NCI-H82 treated with DMSO at 0.1 percent for 48 hours (cell line): ENCODE measurements around the gene CARNS1.

ENCODE experiments used
- DNase-seq: peaks from one replicate; lab custom pipeline; 2025; ENCODE audit not compliant: unreplicated experiment; lab: John Stamatoyannopoulos, UW

The CARNS1 gene

DNA sequence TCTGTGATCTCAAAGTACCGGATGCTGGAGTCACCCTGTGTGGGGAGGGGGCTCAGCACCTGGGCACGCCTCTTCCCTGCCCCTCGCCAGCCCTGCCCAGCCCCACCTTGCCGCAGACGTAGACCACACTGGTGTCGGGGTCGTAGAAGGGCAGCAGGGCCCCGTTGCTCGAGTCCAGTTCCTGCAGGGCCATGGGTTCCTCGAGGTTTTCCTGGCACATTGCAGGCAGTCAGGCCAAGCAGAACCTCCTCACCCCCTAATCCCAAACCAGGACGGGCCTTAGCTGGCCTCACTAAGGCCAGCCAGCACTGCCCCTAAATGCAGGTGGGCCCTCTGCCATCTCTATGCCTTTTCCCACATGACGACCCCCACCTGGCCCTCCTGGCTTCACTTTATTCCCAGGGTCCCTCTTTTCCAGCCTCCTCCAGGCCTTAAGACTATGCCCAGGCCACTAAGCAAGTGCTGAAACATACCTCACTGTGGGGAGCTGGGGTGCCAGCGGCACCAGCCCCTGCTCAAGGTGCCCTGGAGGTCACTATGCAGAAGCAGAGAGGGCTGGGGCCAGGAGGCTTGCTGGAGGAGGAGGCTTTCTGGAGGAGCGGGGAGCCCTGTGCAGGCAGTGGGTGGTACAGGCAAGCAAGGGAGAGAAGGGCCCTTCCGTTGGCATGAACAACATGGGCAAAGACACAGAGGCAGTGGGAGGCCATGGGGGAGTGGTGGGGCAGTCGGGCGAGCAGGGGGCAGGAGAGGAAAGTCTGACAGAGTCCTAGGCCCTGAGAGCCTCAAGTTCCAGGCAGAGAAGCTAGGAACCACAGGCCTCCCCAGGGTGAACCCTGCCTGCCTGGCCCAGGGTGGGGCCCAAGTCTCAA, 25.0 kb downstream of the CARNS1 start:
- DNase-seq = no peak

DNA sequence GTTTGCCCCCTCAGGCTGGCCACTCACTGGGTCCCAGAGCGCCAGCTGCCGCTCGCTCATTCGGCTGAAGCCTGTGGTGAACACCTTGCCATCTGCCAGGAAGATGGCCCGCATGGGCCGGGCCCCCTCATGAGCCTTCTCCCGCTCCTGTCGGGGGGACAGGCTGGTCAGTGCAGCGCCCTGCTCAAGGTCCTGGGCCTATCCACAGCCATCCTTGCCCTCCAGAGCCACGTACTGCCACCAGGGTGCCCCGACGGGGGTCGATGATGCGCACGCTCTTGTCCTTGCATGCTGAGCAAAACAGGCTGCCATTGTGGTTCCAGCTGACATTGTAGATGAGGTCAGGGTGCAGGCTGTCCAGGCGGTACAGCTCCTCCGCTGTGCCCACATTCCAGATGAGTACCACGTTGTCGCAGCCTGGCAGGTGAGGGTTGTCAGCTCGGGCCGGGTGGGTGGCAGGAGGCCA, 25.7 kb downstream of the CARNS1 start:
- no peak for DNase-seq

DNA sequence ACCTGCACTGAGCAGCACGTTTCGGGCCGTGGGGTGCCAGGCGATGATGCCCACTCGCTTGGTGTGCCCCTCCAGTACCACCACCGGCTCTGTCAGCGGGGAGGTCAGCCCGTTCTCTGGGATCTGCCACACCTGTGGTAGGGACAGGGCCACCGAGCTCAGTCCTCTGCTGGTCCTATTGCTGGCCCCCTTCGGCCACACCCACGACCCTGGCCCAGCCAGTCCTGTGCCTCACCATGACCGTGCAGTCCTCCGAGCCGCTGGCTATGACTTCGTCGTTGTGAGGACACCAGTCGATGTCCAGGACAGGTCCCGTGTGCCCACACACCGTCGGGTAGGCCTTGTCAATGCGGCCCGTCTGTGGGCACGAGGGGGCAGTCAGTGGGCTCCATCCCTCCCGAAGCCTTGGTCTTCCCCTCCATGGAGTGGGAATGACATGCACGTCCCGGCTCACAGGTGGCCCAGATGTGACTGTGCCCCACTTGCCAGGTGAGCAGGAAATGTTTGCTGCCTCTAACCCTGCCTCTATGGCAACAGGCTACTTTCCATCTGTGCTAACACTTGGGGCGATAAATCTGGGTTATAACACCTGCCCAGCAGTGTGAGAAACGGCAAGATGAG, 26.4 kb downstream of the CARNS1 start:
- no peak for DNase-seq

DNA sequence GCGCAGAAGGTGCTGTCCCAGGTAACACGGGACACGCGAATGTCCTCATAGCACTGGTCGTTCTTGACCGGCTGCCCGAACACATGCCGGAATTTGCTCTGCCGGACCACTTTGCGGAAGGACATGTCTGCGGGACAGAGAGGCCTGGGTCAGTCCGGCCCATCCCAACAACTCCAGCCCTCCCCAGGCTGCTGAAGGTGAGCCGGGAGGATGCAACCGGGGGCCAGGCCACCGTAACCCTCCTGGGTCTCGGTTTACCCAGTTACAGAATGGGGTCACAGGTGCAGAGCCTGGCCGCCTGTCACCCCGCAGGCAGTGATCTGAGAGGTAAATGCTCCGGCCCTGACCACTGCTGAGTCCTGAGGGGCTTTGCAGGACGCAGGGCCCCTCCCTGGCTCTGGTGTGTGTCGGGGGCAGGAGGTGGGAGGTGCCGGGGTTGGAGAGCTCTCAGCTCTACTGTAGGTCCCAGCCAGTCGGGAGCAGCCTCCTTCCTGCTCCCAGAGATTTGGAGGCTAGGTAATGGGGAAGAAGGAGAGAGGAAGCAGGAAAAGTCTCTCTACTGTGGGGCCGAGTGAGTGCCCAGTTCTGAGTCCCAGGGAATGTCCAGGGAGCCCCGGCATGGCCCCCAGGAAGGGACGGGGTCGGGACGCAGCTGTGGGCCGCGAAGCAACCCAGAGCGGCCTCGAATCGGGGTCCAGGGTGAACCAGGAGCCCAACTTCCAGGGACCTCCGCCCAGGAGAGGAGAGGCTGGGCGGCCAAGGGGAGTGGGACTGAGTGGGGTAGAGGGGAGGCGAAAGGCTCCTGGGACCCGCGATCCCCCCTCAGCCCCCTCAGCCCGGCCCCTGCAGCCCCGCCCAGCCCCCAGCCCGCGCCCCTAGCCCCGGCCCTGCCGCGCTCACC, 27.3 kb downstream of the CARNS1 start:
- DNase-seq = no peak

DNA sequence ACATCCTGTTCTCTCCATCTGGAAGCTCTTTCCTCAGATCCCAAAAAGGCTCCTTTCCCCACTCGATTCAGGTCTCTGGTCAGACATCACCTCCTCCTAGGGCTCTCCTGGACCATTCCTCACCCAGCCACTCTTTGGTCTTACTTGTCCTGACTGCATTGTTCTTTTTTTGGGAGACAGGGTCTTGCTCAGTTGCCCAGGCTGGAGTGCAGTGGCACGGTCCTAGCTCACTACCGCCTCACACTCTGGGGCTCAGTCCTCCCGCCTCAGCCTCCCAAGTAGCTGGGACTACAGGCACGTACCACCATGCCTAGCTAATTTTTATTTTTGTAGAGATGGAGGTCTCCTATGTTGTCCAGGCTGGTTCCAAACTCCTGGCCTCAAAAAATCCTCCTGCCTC, 30.0 kb downstream of the CARNS1 start:
- DNase-seq = no peak

DNA sequence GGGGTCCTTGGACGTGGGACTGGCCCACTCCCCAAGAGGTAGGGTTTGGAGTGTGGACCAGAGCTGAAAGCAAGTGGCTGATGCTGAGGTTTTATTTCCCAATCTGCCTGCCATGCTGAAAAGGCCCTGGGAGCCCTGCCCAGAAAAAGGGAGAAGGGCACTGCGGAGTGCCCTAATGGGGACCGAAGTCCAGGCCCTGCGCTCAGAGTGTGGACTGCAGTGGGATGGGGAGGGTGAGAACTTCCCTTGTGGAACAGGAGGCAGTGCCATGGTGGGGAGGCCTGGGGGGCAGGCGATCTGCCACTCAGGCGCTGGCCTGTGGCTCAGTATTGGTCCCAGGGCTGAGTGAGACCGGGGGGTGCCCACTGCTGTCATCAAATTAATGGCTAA, 32.7 kb downstream of the CARNS1 start:
- DNase-seq = no peak

DNA sequence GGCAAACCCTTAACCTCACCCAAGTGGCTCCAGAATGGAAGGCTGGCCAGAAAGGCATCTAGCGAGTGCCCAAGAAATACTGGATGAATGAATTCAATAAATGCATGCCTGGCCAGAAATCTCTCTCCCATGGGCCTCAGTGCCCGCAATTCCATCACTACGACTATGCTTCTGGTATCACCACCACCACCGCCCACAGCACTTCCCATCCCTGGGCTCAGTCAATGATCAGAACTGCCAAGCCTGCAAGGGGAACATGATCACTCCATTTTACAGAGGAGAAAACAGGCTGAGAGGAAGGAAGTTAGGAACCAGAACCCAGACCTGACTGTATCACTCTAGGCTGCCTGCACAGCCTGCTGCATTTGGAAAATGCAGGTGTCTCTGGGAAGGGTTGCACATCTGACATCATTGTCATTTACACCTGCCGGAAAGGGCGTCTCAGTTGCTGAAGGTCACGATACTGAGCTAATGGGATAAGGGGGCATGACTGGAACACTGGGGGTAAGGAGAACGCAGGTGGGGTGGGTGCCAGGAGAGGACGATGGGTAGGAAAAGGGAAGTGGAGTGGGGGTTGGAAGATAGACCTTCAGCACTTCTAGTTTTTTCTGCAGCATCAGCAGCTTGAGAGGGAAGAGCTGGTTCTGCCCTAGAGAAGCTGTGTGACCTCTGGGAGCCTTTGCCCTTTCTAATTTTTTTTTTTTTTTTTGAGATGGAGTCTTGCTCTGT, 33.8 kb downstream of the CARNS1 start:
- no peak for DNase-seq

DNA sequence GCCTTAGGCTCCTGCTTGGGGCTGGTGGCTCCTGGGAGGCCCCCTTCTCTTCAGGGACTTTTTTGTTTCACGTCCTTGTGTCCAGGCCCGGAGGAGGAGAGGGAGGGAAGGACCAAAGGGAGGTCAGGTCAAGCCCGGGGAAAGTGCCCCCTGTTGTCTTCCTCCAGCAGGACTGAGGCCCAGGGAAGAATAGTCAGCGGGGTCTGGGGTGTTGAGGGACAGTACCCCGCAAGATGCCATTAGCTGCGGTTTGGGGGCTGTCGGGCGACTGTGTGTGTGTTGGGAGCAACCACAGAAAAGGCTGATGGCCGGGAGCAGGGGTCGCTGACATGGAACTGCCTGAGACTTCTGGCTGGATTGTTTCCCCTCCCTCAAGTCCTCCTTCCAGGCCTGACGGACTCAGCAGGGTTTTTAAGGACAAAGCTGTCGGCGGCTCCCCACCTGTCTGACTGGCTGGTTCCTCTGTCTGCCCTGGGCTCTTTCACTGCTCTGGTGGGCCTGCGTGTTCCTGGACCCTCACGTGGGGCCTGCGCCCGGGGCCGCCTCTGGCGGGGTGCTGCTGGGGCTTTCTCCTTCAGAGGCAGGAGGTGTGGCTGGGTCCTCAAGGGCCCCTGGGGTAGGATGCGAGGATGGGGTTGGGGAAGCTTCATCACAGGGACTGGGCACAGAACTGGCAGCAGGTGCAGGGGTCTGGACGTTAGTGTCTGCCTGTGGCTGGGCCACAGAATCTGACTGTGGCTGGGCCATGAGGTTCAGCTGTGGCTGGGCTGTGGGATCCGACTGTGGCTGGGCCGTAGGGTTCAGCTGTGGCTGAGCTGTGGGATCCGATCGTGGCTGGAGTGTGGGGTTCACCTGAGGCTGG, 35.5 kb downstream of the CARNS1 start:
- DNase-seq = no peak

DNA sequence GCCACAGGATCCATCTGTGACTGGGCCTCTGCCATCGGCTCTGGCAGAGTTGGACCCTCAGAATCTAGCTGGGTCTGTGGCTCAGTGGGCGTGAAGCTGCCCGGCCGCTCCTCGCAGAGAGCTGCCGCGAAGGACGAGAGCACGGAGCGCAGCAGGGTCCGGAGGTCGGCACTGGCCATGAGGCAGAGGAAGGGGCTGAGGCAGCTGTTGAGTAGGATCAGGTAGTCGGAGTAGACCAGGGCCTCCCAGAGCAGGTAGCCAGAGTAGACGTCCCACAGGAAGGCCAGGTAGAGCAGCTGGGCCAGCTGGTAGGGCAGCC, 36.1 kb downstream of the CARNS1 start:
- DNase-seq = no peak

DNA sequence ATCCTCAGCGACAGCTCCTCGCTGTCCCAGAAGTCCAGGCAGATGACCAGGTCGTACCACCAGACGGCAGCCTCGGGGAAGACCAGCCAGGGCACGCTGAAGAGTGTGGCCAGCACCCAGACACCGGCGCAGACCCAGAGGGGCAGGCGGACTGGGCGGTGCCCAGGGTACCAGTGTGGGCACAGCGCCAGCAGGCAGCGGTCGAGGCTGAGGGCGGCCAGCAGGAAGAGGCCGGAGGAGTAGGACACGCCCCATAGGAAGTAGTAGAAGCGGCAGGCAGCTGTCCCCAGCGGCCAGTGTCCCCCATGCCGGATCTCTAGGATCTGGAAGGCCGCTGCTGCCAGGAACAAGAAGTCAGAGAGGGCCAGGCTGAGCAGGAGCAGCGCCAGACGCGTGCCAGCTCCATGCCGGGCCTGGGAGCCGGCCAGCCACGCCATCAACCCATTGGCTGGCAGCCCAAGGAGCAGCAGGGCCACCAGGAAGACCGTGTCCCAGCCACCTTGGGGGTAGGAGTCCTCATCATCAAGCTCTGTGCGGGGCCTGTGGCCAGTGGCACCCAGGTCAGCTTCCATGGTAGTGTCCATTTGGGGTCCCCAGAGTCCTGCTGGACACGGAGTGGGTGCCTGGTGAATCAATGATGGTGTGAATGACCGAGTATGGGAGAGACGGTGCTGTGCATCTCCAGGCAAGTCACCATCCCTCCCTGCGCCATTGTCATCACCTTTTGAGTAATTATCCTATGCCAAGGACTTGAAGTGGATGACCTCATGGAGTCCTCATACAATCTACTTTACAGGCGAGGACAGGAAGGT, 36.9 kb downstream of the CARNS1 start, which contains the start of gene GPR152:
Gene GPR152, minus strand, starts transcription at position 589 of the 812 bp plus-strand sequence. Its CDS starts 5 bp downstream, at position 584.
- no peak for DNase-seq

DNA sequence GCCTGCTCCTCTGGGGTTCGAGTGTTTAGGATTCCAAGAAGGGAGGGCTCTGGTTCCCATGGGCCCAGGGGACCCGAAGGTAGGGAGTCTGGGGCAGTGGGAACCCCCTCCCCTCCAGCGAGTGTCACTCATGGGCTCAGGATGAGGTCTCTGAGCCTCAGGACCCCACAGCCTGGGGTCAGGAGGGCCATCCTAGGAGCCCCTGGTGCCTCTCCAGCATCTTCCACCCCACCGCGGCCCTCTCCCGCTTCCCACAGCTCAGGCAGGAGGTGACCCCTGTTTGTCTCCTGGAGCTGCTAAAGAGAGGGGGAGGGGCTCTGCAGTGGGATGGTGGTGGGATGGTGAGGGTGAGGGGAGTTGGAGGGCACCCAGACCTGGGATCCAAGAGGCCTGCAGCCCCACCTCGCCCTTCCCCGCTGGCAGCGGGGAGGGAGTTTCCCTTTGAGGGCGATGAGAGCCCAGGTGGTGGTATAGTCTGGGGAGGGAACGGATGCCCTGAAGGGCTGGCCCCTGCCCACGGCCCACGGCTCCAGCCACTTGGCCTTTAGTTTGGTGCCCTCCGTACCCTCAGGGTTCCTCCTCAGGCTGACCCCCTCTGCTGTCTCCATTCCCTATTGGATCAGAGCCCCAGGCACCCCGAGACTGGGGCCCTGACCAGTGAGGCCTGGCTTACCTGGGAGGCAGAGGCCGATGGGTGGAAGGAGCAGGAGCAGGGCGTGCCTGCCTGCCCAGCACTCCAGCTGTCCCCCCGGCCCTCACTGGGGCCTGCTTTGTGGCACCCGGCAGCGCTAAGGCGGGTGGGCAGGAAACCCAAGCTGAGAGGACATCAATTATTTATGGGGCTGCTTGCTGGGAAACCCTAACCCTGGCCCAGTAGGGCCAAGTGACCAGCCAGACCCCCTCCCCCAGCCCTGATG, 38.6 kb downstream of the CARNS1 start:
- DNase-seq = no peak

DNA sequence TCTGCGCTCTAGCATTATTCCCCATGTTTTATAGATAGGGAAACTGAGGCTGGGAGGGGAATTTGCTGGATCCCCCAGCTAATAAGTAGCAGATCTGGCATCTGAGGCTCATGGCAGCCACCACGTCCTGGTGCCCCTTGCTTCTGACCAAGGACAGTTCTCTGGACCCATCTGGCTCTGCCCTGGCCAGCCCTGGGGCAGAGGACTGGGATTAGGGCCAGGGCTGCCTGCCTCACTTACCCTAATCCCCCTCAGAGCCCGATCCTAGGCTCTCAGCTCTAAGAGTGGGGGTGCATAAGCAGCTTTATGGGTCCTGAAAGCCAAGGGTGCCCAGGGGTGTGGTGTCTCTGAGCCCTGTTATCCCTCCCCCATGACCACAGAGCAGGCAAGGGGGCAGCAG, 39.6 kb downstream of the CARNS1 start, which contains the start of gene CABP4:
Gene CABP4, plus strand, starts transcription at position 301 of the 400 bp plus-strand sequence. Its CDS starts 70 bp downstream, at position 371.
- DNase-seq = no peak

DNA sequence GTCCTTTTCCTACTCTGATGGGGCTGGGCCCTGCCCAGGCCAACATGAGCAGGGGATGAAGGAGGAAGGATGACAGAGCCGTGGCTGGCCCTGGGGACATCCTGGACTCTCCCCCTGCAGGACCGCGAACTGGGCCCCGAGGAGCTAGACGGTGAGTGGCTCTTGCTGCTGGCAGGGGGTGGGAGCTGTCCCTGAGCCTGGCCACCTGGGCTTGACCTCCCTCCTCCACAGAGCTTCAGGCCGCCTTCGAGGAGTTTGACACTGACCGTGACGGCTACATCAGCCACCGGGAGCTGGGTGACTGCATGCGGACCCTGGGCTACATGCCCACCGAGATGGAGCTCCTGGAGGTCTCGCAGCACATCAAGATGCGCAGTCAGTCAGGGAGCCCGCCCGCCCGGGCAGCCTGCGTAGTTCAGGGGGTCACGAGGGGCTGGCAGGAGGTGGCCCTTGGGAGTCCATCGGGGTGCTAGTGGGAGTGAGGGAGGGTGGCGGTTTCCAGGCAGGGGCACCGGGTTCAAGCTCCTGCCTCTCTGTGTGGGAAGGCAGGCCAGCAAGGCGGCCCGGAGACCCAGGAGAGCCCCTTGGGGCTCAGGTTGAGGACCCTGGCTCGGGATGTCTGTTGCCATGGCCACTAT, 40.7 kb downstream of the CARNS1 start:
- DNase-seq = no peak

DNA sequence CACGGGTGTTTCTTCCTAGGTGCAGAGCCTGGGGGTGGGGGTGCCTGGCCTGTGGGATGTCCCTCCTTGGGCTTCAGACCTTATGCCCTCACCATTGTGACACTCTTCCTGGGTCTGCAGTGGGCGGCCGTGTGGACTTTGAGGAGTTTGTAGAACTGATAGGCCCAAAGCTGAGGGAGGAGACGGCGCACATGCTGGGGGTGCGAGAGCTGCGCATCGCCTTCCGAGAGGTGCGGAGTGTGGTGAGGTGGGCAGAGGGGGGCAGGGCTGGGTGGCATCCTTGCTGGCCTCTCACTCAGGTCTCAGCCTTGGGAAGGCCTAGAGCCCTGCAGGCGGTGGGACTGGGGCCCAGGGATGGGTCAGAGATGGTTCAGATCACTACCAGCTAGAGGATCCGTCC, 42.0 kb downstream of the CARNS1 start:
- DNase-seq = no peak

DNA sequence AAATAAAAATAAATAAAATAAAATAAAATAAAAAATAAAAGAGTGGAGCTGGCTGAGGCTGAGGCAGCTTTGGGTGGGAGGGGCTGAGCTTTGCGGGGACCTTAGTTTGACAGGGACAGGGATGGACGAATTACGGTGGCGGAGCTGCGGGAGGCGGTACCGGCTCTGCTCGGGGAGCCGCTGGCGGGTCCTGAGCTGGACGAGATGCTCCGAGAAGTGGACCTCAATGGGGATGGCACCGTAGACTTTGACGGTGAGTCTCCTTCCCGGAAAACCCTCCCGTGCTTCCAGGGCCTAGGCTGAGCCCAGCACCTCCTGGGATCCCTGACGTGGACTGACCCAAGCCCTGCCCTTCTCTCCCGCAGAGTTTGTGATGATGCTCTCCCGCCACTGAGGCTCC, 42.8 kb downstream of the CARNS1 start:
- no peak for DNase-seq

DNA sequence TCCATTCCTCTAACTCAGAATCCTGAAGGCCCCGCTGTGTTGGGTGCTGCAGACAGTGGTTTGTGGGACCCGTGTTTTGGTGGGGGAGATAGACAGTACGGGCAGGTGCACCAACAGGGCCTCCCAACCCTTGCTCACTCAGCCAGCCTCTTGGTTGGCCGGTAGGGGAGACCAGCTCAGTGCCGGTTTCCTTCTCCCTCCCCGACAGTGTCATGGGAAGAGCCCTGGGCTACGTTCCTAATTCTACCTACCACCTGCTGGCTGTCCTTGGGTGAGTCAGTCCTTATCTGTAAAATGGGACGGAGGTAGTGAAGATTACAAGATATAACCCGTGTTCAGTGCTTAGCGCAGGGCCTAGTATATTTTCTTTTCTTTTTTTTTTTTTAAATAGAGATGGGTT, 47.7 kb downstream of the CARNS1 start:
- DNase-seq = no peak

DNA sequence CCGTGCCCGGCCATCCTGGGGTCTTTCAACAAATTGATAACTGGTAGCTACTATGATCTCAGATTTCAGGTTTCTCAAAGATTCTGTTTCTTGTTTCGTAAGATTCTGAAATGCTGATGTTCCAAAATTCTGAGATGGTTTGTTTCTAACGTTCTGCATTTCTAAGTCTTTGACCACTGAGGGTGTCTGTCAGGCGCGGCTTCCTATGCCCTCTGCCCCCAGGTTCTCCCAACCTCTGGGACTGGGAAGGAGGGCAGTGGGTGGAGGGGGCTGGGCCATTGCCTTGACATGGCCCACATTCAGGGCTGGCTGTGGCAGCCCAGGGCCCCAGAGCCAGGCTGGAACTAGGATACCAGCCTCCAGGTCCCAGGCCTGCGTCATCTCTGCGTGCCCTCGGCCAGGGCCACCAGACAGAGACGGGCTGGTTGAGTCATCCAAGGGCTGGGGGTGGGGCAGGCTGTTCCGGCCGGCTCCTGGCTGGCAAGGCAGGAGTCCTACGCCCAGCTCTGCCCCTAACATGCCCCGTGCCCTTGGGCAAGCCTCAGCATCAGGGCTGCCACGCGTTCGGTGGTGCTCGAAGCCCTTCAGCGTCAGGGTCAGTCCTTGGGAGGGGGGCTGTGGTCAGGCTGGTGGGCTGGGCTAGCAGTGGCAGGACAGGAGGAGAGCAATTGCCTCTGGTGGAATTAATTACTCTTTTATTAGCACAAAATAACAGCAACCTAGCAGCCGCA, 48.4 kb downstream of the CARNS1 start:
- DNase-seq = no peak
